Measurements from ENCODE around the gene DNAJA1.
"Not testable (repeated sequence)": the region's sequence is repeated elsewhere in the genome, so short reads cannot be mapped to it uniquely, and the experiment has no call there.

DNAJA1 gene

GRCh38 chr9:33024966-33025571, at the start of gene DNAJA1:
DNAJA1 (plus strand) TSS chr9:33025273; CDS start chr9:33026485, 1,212 bp downstream.
- peak; percentile 71 for DNase-seq (ENCODE audit: insufficient read length, low spot score)

GRCh38 chr9:32978051-32978450, 47.0 kb upstream of the DNAJA1 start:
- no peak for TF ChIP-seq POLR2A (IDR thresholded peaks at IDR 0.05; ENCODE audit: low read depth, low read length)
- DNase-seq (ENCODE audit: insufficient read length, low spot score), result no peak
- no peak for FAIRE-seq

More at GRCh38 chr9:33024966-33025571, at the start of gene DNAJA1:
- no peak for FAIRE-seq
- peak; percentile 88 for TF ChIP-seq POLR2A (IDR thresholded peaks at IDR 0.05; ENCODE audit: low read depth, low read length)

- FAIRE-seq (no peak), DNase-seq (ENCODE audit: insufficient read length, low spot score) (no peak)
- TF ChIP-seq POLR2A (IDR thresholded peaks at IDR 0.05; ENCODE audit: low read depth, low read length), result no peak
Observed at GRCh38 chr9:32986971-32987370, 38.1 kb upstream of the DNAJA1 start.

- TF ChIP-seq POLR2A (IDR thresholded peaks at IDR 0.05; ENCODE audit: low read depth, low read length), result no peak
- DNase-seq (ENCODE audit: insufficient read length, low spot score), result no peak
- FAIRE-seq, result no peak
Observed at GRCh38 chr9:32989660-32990059, 35.4 kb upstream of the DNAJA1 start.

- FAIRE-seq (no peak), DNase-seq (ENCODE audit: insufficient read length, low spot score) (no peak)
- TF ChIP-seq POLR2A (IDR thresholded peaks at IDR 0.05; ENCODE audit: low read depth, low read length), result no peak
Observed at GRCh38 chr9:32991897-32992594, 33.0 kb upstream of the DNAJA1 start.

- no peak for DNase-seq (ENCODE audit: insufficient read length, low spot score)
Observed at GRCh38 chr9:32992595-32993238, 32.4 kb upstream of the DNAJA1 start.

GRCh38 chr9:33000682-33001055, 24.4 kb upstream of the DNAJA1 start:
- not testable (repeated sequence) for DNase-seq (ENCODE audit: insufficient read length, low spot score); FAIRE-seq

More at GRCh38 chr9:32992595-32993238, 32.4 kb upstream of the DNAJA1 start:
- no peak for TF ChIP-seq POLR2A (IDR thresholded peaks at IDR 0.05; ENCODE audit: low read depth, low read length)
- no peak for FAIRE-seq

GRCh38 chr9:33005335-33005734, 19.7 kb upstream of the DNAJA1 start:
- not testable (repeated sequence) for DNase-seq (ENCODE audit: insufficient read length, low spot score); FAIRE-seq

- no peak for TF ChIP-seq POLR2A (IDR thresholded peaks at IDR 0.05; ENCODE audit: low read depth, low read length)
- no peak for FAIRE-seq
- no peak for DNase-seq (ENCODE audit: insufficient read length, low spot score)
Observed at GRCh38 chr9:33007755-33008154, 17.3 kb upstream of the DNAJA1 start.

GRCh38 chr9:33011831-33012230, 13.2 kb upstream of the DNAJA1 start:
- TF ChIP-seq POLR2A (IDR thresholded peaks at IDR 0.05; ENCODE audit: low read depth, low read length), result no peak
- no peak for FAIRE-seq

GRCh38 chr9:33012328-33013069, 12.6 kb upstream of the DNAJA1 start:
- no peak for TF ChIP-seq POLR2A (IDR thresholded peaks at IDR 0.05; ENCODE audit: low read depth, low read length)

More at GRCh38 chr9:33011831-33012230, 13.2 kb upstream of the DNAJA1 start:
- no peak for DNase-seq (ENCODE audit: insufficient read length, low spot score)

GRCh38 chr9:33013962-33014664, 11.0 kb upstream of the DNAJA1 start:
- DNase-seq (ENCODE audit: insufficient read length, low spot score), result no peak
- no peak for TF ChIP-seq POLR2A (IDR thresholded peaks at IDR 0.05; ENCODE audit: low read depth, low read length)
- FAIRE-seq, result no peak

More at GRCh38 chr9:33012328-33013069, 12.6 kb upstream of the DNAJA1 start:
- DNase-seq (ENCODE audit: insufficient read length, low spot score) (no peak), FAIRE-seq (no peak)

GRCh38 chr9:33014665-33015014, 10.4 kb upstream of the DNAJA1 start:
- no peak for TF ChIP-seq POLR2A (IDR thresholded peaks at IDR 0.05; ENCODE audit: low read depth, low read length)
- no peak for DNase-seq (ENCODE audit: insufficient read length, low spot score)
- no peak for FAIRE-seq

Measured in H54 (cell line).